HG03354 (cell line): Measurements from ENCODE around the gene AKIP1.
"Not testable (repeated sequence)": the region's sequence is repeated elsewhere in the genome, so short reads cannot be mapped to it uniquely, and the experiment has no call there.

Experiments
- ATAC-seq: cut with Tn5 transposase; IDR thresholded peaks from one replicate; pipeline ENCODE4 v1.9.1; 2021; ENCODE audit warnings: mild to moderate bottlenecking; ENCODE audit not compliant: unreplicated experiment, poor library complexity, severe bottlenecking

Gene AKIP1

GRCh38 chr11:8911029-8911823 lies at the start of gene AKIP1:
Gene AKIP1, plus strand, starts transcription at chr11:8911189. Its CDS starts 261 bp downstream, at chr11:8911450.
- peak; percentile 80 for ATAC-seq

GRCh38 chr11:8863838-8864237 lies 47.2 kb upstream of the AKIP1 start:
- no peak for ATAC-seq

- ATAC-seq, result no peak
These were observed 45.7 kb upstream of the AKIP1 start for GRCh38 chr11:8865304-8865703.

- no peak for ATAC-seq
These were observed 44.0 kb upstream of the AKIP1 start for GRCh38 chr11:8867035-8867434.

GRCh38 chr11:8867931-8868631 lies 42.9 kb upstream of the AKIP1 start:
- ATAC-seq, result no peak

GRCh38 chr11:8870411-8871170 lies 40.4 kb upstream of the AKIP1 start:
- no peak for ATAC-seq

- ATAC-seq, result no peak
These were observed 39.7 kb upstream of the AKIP1 start for GRCh38 chr11:8871171-8871775.

GRCh38 chr11:8871962-8872361 lies 39.0 kb upstream of the AKIP1 start:
- no peak for ATAC-seq

GRCh38 chr11:8873741-8874405 lies 37.1 kb upstream of the AKIP1 start:
- no peak for ATAC-seq

- no peak for ATAC-seq
These were observed 32.2 kb upstream of the AKIP1 start for GRCh38 chr11:8878771-8879170.

- not testable (repeated sequence) for ATAC-seq
These were observed 29.4 kb upstream of the AKIP1 start for GRCh38 chr11:8881585-8881984.

- ATAC-seq, result no peak
These were observed 24.7 kb upstream of the AKIP1 start for GRCh38 chr11:8886322-8886721.

- not testable (repeated sequence) for ATAC-seq
These were observed 19.8 kb upstream of the AKIP1 start for GRCh38 chr11:8891185-8891584.

GRCh38 chr11:8899119-8899753 lies 11.8 kb upstream of the AKIP1 start:
- ATAC-seq, result no peak

- ATAC-seq, result no peak
These were observed 5.3 kb upstream of the AKIP1 start for GRCh38 chr11:8905528-8906165.

GRCh38 chr11:8907116-8907515 lies 3.9 kb upstream of the AKIP1 start:
- ATAC-seq, result no peak

GRCh38 chr11:8908099-8908498 lies 2.9 kb upstream of the AKIP1 start:
- ATAC-seq, result no peak

- ATAC-seq, result peak; percentile 25
These were observed 351 bp upstream of the AKIP1 start for GRCh38 chr11:8910649-8911026.
